ENCODE results near the gene ZNF791.
A peak's percentile ranks its signal among the peaks of the same experiment; 100 is the strongest.
"Not testable (repeated sequence)": the region's sequence is repeated elsewhere in the genome, so short reads cannot be mapped to it uniquely, and the experiment has no call there.

The ZNF791 gene

GRCh38 chr19:12639901-12640613 is 29.3 kb downstream of the ZNF791 start:
- POLR2A ChIA-PET, result interaction anchor here (0.7 to 1.0 kb wide), 2 partner anchors 26 to 845 kb away, joined by 3 read pairs; partner anchors contain the start of genes MAN2B1 and WDR83

GRCh38 chr19:12641456-12641855 is 30.7 kb downstream of the ZNF791 start:
- CTCF ChIA-PET, result interaction anchor here (1.3 to 1.5 kb wide), 3 partner anchors 8 to 30 kb away, joined by 4 to 6 read pairs (median 4); partner anchors contain the start of genes MAN2B1, WDR83, ZNF490 and ZNF791
- TF ChIP-seq CTCF (IDR thresholded peaks at IDR 0.05; ENCODE audit: insufficient read depth, low read length, missing control alignments), result no peak
- no peak overlapping the region for H3K4me3 ChIP-seq (ENCODE audit: low read depth, low read length)
- DNase-seq (ENCODE audit: low read depth, low spot score), result no peak
- POLR2A ChIA-PET, result no interaction called here

More at GRCh38 chr19:12639901-12640613, 29.3 kb downstream of the ZNF791 start:
- TF ChIP-seq CTCF (IDR thresholded peaks at IDR 0.05; ENCODE audit: insufficient read depth, low read length, missing control alignments), result peak; percentile 84
- CTCF ChIA-PET, result interaction anchor here (0.5 to 2.2 kb wide), 17 partner anchors 9 to 120 kb away, joined by 3 to 16 read pairs (median 4); partner anchors contain the start of genes MAN2B1 and WDR83
- DNase-seq (ENCODE audit: low read depth, low spot score), result peak; percentile 37
- H3K4me3 ChIP-seq (ENCODE audit: low read depth, low read length), result peak overlapping the region; percentile 40

- no peak for TF ChIP-seq CTCF (IDR thresholded peaks at IDR 0.05; ENCODE audit: insufficient read depth, low read length, missing control alignments)
- ChIA-PET POLR2A (no interaction called here), CTCF (interaction anchor here (1.3 kb wide), 1 partner anchor 31 kb away, joined by 4 read pairs; the partner anchor contains the start of genes ZNF490 and ZNF791)
- H3K4me3 ChIP-seq (ENCODE audit: low read depth, low read length), result no peak overlapping the region
- no peak for DNase-seq (ENCODE audit: low read depth, low spot score)
Observed at GRCh38 chr19:12642506-12642905, 31.8 kb downstream of the ZNF791 start.

- H3K4me3 ChIP-seq (ENCODE audit: low read depth, low read length); DNase-seq (ENCODE audit: low read depth, low spot score); CTCF ChIA-PET; POLR2A ChIA-PET: not testable (repeated sequence)
Observed at GRCh38 chr19:12643716-12644115, 33.0 kb downstream of the ZNF791 start.

- ChIA-PET POLR2A (no interaction called here), CTCF (no interaction called here)
- no peak for DNase-seq (ENCODE audit: low read depth, low spot score)
- no peak overlapping the region for H3K4me3 ChIP-seq (ENCODE audit: low read depth, low read length)
- no peak for TF ChIP-seq CTCF (IDR thresholded peaks at IDR 0.05; ENCODE audit: insufficient read depth, low read length, missing control alignments)
Observed at GRCh38 chr19:12646551-12646950, 35.8 kb downstream of the ZNF791 start.

- TF ChIP-seq CTCF (IDR thresholded peaks at IDR 0.05; ENCODE audit: insufficient read depth, low read length, missing control alignments), result no peak
- DNase-seq (ENCODE audit: low read depth, low spot score), result no peak
- ChIA-PET POLR2A (no interaction called here), CTCF (interaction anchor here (1.2 kb wide), 1 partner anchor 587 kb away, joined by 3 read pairs; no protein-coding TSS in a partner anchor)
- no peak overlapping the region for H3K4me3 ChIP-seq (ENCODE audit: low read depth, low read length)
Observed at GRCh38 chr19:12647047-12647446, 36.3 kb downstream of the ZNF791 start.
